Neutrophil (primary cell): ENCODE data around the gene FBXO24.
"Not testable (repeated sequence)": the region's sequence is repeated elsewhere in the genome, so short reads cannot be mapped to it uniquely, and the experiment has no call there.

Experiments used
- H3K27ac ChIP-seq: fragments of 200-600 bp; sonication (generic); 2 replicates; pipeline ENCODE4 v1.5.1; 2016; ENCODE audit warnings: mild to moderate bottlenecking, moderate library complexity
- H3K27me3 ChIP-seq: fragments of 200-600 bp; sonication (generic); 2 replicates; pipeline ENCODE4 v1.6.0; 2016; ENCODE audit warnings: mild to moderate bottlenecking
- H3K36me3 ChIP-seq: fragments of 200-600 bp; sonication (generic); 2 replicates; pipeline ENCODE4 v1.5.1; 2017
- H3K4me1 ChIP-seq, 2 experiments: fragments of 200-600 bp in 1 of 2; sonication (generic) in 1 of 2; 1 replicate in 1 of 2; 2 replicates in 1 of 2; pipeline versions ENCODE4 v1.5.1 to v1.6.1; 2013 to 2016; ENCODE audit warnings: low read depth in 1 of 2, low read length in 1 of 2, mild to moderate bottlenecking in 1 of 2, moderate library complexity in 1 of 2; ENCODE audit not compliant: control insufficient read depth in 1 of 2, insufficient read depth in 1 of 2
- H3K4me3 ChIP-seq, 2 experiments: fragments of 200-600 bp in 1 of 2; sonication (generic) in 1 of 2; 1 replicate in 1 of 2; 2 replicates in 1 of 2; pipeline ENCODE4 v1.5.1; 2013 to 2016; ENCODE audit warnings: low read depth in 1 of 2, low read length in 1 of 2, mild to moderate bottlenecking in 1 of 2, moderate library complexity in 1 of 2
- H3K9me3 ChIP-seq: fragments of 200-600 bp; sonication (generic); 2 replicates; pipeline ENCODE4 v1.5.1; 2016
- CTCF ChIP-seq: fragments of 200-600 bp; sonication (generic); IDR thresholded peaks from 2 replicates; pipeline ENCODE4 v1.5.1; 2016; ENCODE audit warnings: antibody characterized with exemption

FBXO24 gene

GRCh38 chr7:100563100-100563564, 23.0 kb upstream of the FBXO24 start:
- Histone ChIP-seq H3K4me3 (no peak overlapping the region), H3K36me3 (no peaks in the 10 kb centered on the region)
- TF ChIP-seq CTCF: no peak

GRCh38 chr7:100563809-100564400, 22.2 kb upstream of the FBXO24 start:
- TF ChIP-seq CTCF: peak; percentile 98
- Histone ChIP-seq H3K27me3 (peaks cover 13% of the 10 kb centered on the region), H3K4me3 (no peak overlapping the region), H3K4me1 (peaks cover 2 to 5% of the 10 kb centered on the region in 2 experiments), H3K9me3 (no peaks in the 10 kb centered on the region), H3K36me3 (no peaks in the 10 kb centered on the region), H3K27ac (no peak overlapping the region)

More at GRCh38 chr7:100563100-100563564, 23.0 kb upstream of the FBXO24 start:
- Histone ChIP-seq H3K9me3 (no peaks in the 10 kb centered on the region), H3K27me3 (peaks cover 6% of the 10 kb centered on the region), H3K4me1 (peaks cover 2 to 5% of the 10 kb centered on the region in 2 experiments), H3K27ac (no peak overlapping the region)

- H3K4me3 ChIP-seq, H3K9me3 ChIP-seq, H3K4me1 ChIP-seq, H3K36me3 ChIP-seq, H3K27ac ChIP-seq: not testable (repeated sequence)
- peaks cover 18% of the 10 kb centered on the region for H3K27me3 ChIP-seq
Measured at GRCh38 chr7:100564405-100564804, 21.7 kb upstream of the FBXO24 start.

GRCh38 chr7:100565133-100565571, 21.0 kb upstream of the FBXO24 start:
- no peaks in the 10 kb centered on the region for H3K9me3 ChIP-seq
- no peaks in the 10 kb centered on the region for H3K36me3 ChIP-seq
- H3K27me3 ChIP-seq: peaks cover 26% of the 10 kb centered on the region
- H3K4me1 ChIP-seq: peaks cover 8 to 12% of the 10 kb centered on the region in 2 experiments
- H3K27ac ChIP-seq: no peak overlapping the region
- no peak for TF ChIP-seq CTCF
- H3K4me3 ChIP-seq: no peak overlapping the region

- Histone ChIP-seq H3K27ac (no peak overlapping the region), H3K36me3 (peaks cover under 1% of the 10 kb centered on the region), H3K4me1 (peaks cover 12 to 19% of the 10 kb centered on the region in 2 experiments), H3K9me3 (no peaks in the 10 kb centered on the region), H3K27me3 (peaks cover 35% of the 10 kb centered on the region), H3K4me3 (no peak overlapping the region)
- no peak for TF ChIP-seq CTCF
Measured at GRCh38 chr7:100566018-100566531, 20.1 kb upstream of the FBXO24 start.

GRCh38 chr7:100567031-100567730, 18.9 kb upstream of the FBXO24 start:
- Histone ChIP-seq H3K27me3 (peaks cover 46% of the 10 kb centered on the region), H3K36me3 (peaks cover 12% of the 10 kb centered on the region), H3K4me1 (peaks cover 17 to 30% of the 10 kb centered on the region in 2 experiments), H3K9me3 (no peaks in the 10 kb centered on the region), H3K4me3 (no peak overlapping the region), H3K27ac (no peak overlapping the region)
- no peak for TF ChIP-seq CTCF
